SJCRH30 (cell line): ENCODE data around the gene PDE8A. TPM values are rescaled to one million over a fixed set of nuclear protein-coding genes. Genes with fewer than 3 reads are reported as not detected.

Experiments
- DNase-seq, 2 experiments: peaks; one replicate each; pipeline ENCODE4 v3.0.0-alpha.2; 2015 to 2020
- H3K27ac ChIP-seq: fragments of 250-450 bp; sonication (Bioruptor Pico); 2 replicates; pipeline ENCODE4 v1.5.1; 2020; ENCODE audit warnings: mild to moderate bottlenecking, moderate library complexity
- H3K27me3 ChIP-seq: fragments of 250-450 bp; sonication (Bioruptor Pico); 2 replicates; pipeline ENCODE4 v1.5.1; 2020; ENCODE audit warnings: mild to moderate bottlenecking, moderate library complexity
- H3K36me3 ChIP-seq: fragments of 250-450 bp; sonication (Bioruptor Pico); 2 replicates; pipeline ENCODE4 v1.5.1; 2020; ENCODE audit warnings: mild to moderate bottlenecking, moderate library complexity
- H3K4me1 ChIP-seq: fragments of 250-450 bp; sonication (Bioruptor Pico); 2 replicates; pipeline ENCODE4 v1.5.1; 2020; ENCODE audit warnings: mild to moderate bottlenecking, moderate library complexity
- H3K4me3 ChIP-seq: fragments of 250-450 bp; sonication (Bioruptor Pico); 2 replicates; pipeline ENCODE4 v1.5.1; 2020; ENCODE audit warnings: mild to moderate bottlenecking, moderate library complexity
- H3K9me3 ChIP-seq: fragments of 250-450 bp; sonication (Bioruptor Pico); replicated peaks from 2 replicates; pipeline ENCODE4 v1.5.1; 2020; ENCODE audit warnings: mild to moderate bottlenecking, moderate library complexity
- total RNA-seq: library from RNA; depleted of rRNA; stranded (reverse); fragments of >200 nt; shearing (Covaris generic); gene quantifications from 2 replicates; pipeline ENCODE4 v1.2.3, GENCODE V29; 2014

The PDE8A gene
- total RNA-seq, 1 experiment from 2014 or later: 19.6 TPM

- DNase-seq: no peak
- Histone ChIP-seq H3K4me3 (no peak overlapping the region), H3K27me3 (no peaks in the 10 kb centered on the region), H3K36me3 (no peaks in the 10 kb centered on the region), H3K27ac (no peak overlapping the region), H3K9me3 (no peaks in the 10 kb centered on the region), H3K4me1 (no peaks in the 10 kb centered on the region)
These were observed 42.3 kb downstream of the PDE8A start for GRCh38 chr15:85024003-85024402.

GRCh38 chr15:85024509-85025336, 43.1 kb downstream of the PDE8A start:
- Histone ChIP-seq H3K27me3 (no peaks in the 10 kb centered on the region), H3K4me1 (no peaks in the 10 kb centered on the region), H3K27ac (no peak overlapping the region), H3K36me3 (no peaks in the 10 kb centered on the region), H3K4me3 (no peak overlapping the region), H3K9me3 (no peaks in the 10 kb centered on the region)
- no peak for DNase-seq

- no peak overlapping the region for H3K27ac ChIP-seq
- DNase-seq: no peak
- H3K36me3 ChIP-seq: no peaks in the 10 kb centered on the region
- H3K4me1 ChIP-seq: no peaks in the 10 kb centered on the region
- no peaks in the 10 kb centered on the region for H3K27me3 ChIP-seq
- H3K9me3 ChIP-seq: no peaks in the 10 kb centered on the region
- no peak overlapping the region for H3K4me3 ChIP-seq
These were observed 44.0 kb downstream of the PDE8A start for GRCh38 chr15:85025516-85026251.

- Histone ChIP-seq H3K36me3 (no peaks in the 10 kb centered on the region), H3K27ac (no peak overlapping the region), H3K27me3 (no peaks in the 10 kb centered on the region), H3K9me3 (no peaks in the 10 kb centered on the region), H3K4me1 (no peaks in the 10 kb centered on the region), H3K4me3 (no peak overlapping the region)
- no peak for DNase-seq
These were observed 44.8 kb downstream of the PDE8A start for GRCh38 chr15:85026304-85027032.

- no peak for DNase-seq
- Histone ChIP-seq H3K27me3 (no peaks in the 10 kb centered on the region), H3K4me3 (no peak overlapping the region), H3K9me3 (no peaks in the 10 kb centered on the region), H3K4me1 (no peaks in the 10 kb centered on the region), H3K36me3 (no peaks in the 10 kb centered on the region), H3K27ac (no peak overlapping the region)
These were observed 45.4 kb downstream of the PDE8A start for GRCh38 chr15:85027033-85027380.

GRCh38 chr15:85027421-85027820, 45.8 kb downstream of the PDE8A start:
- Histone ChIP-seq H3K4me1 (no peaks in the 10 kb centered on the region), H3K36me3 (no peaks in the 10 kb centered on the region), H3K4me3 (no peak overlapping the region), H3K27ac (no peak overlapping the region), H3K9me3 (no peaks in the 10 kb centered on the region), H3K27me3 (no peaks in the 10 kb centered on the region)
- DNase-seq: no peak

GRCh38 chr15:85028416-85028815, 46.8 kb downstream of the PDE8A start:
- Histone ChIP-seq H3K4me1 (no peaks in the 10 kb centered on the region), H3K4me3 (no peak overlapping the region), H3K9me3 (no peaks in the 10 kb centered on the region), H3K36me3 (no peaks in the 10 kb centered on the region), H3K27me3 (no peaks in the 10 kb centered on the region), H3K27ac (no peak overlapping the region)
- DNase-seq: no peak

GRCh38 chr15:85029221-85029620, 47.6 kb downstream of the PDE8A start:
- Histone ChIP-seq H3K36me3 (no peaks in the 10 kb centered on the region), H3K4me1 (no peaks in the 10 kb centered on the region), H3K27me3 (no peaks in the 10 kb centered on the region), H3K27ac (no peak overlapping the region), H3K9me3 (no peaks in the 10 kb centered on the region), H3K4me3 (no peak overlapping the region)
- DNase-seq: no peak

- Histone ChIP-seq H3K4me1 (no peaks in the 10 kb centered on the region), H3K9me3 (no peaks in the 10 kb centered on the region), H3K27me3 (no peaks in the 10 kb centered on the region), H3K4me3 (no peak overlapping the region), H3K36me3 (peaks cover under 1% of the 10 kb centered on the region; the same call in 1 of the 2 replicates), H3K27ac (no peak overlapping the region)
- no peak for DNase-seq
These were observed 48.8 kb downstream of the PDE8A start for GRCh38 chr15:85030301-85030929.

GRCh38 chr15:85031086-85031943, 49.7 kb downstream of the PDE8A start:
- no peaks in the 10 kb centered on the region for H3K27me3 ChIP-seq
- no peaks in the 10 kb centered on the region for H3K4me1 ChIP-seq
- DNase-seq: no peak
- no peak overlapping the region for H3K27ac ChIP-seq
- no peaks in the 10 kb centered on the region for H3K9me3 ChIP-seq
- no peak overlapping the region for H3K4me3 ChIP-seq
- peaks cover 3% of the 10 kb centered on the region; the same call in 1 of the 2 replicates for H3K36me3 ChIP-seq

- no peaks in the 10 kb centered on the region for H3K4me1 ChIP-seq
- no peaks in the 10 kb centered on the region for H3K9me3 ChIP-seq
- H3K27ac ChIP-seq: no peak overlapping the region
- DNase-seq: no peak
- H3K36me3 ChIP-seq: peaks cover 3% of the 10 kb centered on the region; the same call in 1 of the 2 replicates
- H3K27me3 ChIP-seq: no peaks in the 10 kb centered on the region
- no peak overlapping the region for H3K4me3 ChIP-seq
These were observed 50.4 kb downstream of the PDE8A start for GRCh38 chr15:85031944-85032558.

GRCh38 chr15:85033148-85033547, 51.5 kb downstream of the PDE8A start:
- Histone ChIP-seq H3K9me3 (no peaks in the 10 kb centered on the region), H3K4me3 (no peak overlapping the region), H3K36me3 (peaks cover 3% of the 10 kb centered on the region; the same call in 1 of the 2 replicates), H3K27ac (no peak overlapping the region), H3K4me1 (no peaks in the 10 kb centered on the region), H3K27me3 (no peaks in the 10 kb centered on the region)
- DNase-seq: no peak

- H3K27me3 ChIP-seq: no peaks in the 10 kb centered on the region
- H3K9me3 ChIP-seq: no peaks in the 10 kb centered on the region
- H3K36me3 ChIP-seq: peaks cover 3% of the 10 kb centered on the region; the same call in 1 of the 2 replicates
- H3K27ac ChIP-seq: no peak overlapping the region
- H3K4me3 ChIP-seq: no peak overlapping the region
- no peaks in the 10 kb centered on the region for H3K4me1 ChIP-seq
- no peak for DNase-seq
These were observed 52.6 kb downstream of the PDE8A start for GRCh38 chr15:85034276-85034675.
